IPS-NIHi11 (cell line): ENCODE results near the gene PGAP3.
A peak's percentile ranks its signal among the peaks of the same experiment; 100 is the strongest.

ENCODE experiments used
- DNase-seq: peaks from one replicate; pipeline ENCODE4 v3.0.0; 2012; ENCODE audit warnings: mixed read lengths, low spot score

PGAP3 gene

DNA sequence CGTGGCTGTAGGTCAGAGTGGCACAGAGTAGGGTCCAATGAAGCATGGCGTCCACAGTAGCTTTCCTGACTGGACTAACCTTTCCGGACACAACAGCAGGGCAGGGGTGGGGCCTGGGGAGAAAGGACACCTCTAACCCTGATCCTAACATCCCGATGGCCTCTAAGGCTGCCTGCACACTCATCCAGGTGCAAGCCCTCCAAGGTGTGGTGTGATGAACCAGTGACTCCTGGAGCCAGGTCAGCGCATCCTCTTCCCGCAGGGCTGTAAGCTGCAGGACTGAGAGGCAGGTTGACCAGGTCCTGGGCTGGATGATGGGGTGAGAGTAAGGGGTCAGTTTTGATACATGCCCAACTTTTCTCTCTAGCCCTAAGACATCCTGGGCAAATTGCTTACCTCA is 8.9 kb upstream of the PGAP3 start:
- DNase-seq, result no peak

DNA sequence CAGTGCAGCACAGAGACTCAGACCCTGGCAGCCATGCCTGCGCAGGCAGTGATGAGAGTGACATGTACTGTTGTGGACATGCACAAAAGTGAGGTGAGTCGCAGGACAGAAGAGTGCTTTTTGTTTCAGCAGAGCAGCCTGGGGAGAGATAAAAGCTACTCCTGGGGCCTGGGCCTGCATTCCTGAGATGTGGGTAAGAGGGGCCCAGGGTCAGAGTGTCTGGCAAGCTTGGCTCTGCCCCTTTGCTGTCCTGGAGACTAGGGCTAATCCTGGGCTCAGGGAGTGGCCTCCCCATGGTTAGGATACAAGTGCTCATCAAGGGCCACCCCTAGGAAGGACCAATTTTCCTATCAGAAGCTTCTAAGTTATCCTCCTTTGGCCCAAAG is 7.2 kb upstream of the PGAP3 start:
- DNase-seq, result no peak

DNA sequence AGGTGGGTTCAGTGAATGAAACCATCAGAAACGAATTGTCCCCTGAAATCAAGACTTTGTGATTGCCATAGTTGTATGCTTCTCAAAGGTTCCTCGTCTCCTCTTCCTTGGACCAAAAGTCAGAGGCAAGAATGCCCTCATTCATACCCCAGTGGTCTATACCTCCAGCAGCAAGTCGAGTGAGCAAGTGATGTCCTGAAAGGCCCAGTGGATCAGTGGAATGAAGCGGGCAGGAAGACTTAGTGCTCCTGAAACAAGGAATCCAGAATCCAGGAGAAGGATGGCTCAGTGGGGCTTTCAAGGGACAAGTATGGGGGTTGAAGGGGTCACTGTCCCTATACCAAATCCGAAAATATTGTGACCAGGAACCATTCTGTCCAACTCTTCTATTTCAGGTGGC is 6.7 kb upstream of the PGAP3 start:
- no peak for DNase-seq

DNA sequence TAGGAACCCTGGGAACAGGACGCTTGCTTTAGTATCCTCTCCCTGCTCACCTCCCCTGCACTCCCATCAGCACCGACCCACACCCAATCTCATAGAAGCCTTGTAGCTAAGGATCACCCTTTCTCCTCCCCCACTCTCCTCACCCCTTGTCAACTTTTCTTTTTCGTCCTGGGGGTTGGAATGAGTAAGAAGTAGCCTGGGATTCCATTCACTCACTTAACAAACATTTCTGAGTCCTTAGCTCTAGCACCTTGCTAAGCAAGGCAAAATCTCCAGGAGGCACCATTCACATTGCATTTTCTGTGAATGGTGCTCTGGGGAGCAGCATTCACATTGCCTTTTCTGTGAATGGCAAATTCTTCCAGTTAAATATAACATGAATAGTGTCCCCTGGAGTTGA is 1.1 kb upstream of the PGAP3 start:
- DNase-seq, result peak; percentile 60

DNA sequence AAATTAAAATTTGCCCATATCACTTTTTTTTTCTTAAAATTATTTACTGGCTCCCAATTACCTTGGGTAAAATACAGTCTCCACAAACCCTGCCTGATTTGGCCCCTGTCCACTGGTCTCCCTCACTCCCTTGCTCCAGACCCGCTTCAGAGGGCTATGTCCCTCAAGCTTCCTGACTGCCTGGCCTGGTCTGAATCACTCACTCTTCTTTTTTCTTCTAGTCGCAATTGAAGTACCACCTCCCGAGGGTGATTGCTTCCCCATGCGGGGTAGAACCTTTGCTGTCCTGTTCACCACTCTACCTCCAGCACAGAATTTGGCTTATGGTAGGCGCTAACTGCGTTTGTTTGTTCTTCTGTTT is 598 bp upstream of the PGAP3 start:
- DNase-seq, result no peak

DNA sequence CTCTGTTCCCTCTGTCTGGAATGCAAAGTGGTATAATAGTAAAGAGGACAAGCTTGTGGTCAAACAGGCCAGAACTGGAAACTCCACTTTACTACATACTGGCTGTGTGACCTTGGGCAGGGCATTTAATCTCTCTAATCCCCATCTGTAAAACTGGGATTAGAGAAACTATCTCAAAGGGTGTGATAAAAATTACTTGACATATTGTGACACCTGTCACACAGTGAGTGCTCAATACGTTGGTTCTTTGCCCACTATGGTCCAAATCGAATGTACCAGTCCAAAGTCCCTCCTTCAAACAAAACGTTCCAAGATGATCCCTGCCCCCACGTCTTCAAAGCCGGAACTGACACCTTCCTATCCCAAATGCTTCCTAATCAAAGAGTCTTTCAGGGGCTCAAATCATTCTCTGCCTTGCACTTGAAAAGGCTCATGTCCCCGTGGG is 734 bp downstream of the PGAP3 start:
- DNase-seq, result no peak

DNA sequence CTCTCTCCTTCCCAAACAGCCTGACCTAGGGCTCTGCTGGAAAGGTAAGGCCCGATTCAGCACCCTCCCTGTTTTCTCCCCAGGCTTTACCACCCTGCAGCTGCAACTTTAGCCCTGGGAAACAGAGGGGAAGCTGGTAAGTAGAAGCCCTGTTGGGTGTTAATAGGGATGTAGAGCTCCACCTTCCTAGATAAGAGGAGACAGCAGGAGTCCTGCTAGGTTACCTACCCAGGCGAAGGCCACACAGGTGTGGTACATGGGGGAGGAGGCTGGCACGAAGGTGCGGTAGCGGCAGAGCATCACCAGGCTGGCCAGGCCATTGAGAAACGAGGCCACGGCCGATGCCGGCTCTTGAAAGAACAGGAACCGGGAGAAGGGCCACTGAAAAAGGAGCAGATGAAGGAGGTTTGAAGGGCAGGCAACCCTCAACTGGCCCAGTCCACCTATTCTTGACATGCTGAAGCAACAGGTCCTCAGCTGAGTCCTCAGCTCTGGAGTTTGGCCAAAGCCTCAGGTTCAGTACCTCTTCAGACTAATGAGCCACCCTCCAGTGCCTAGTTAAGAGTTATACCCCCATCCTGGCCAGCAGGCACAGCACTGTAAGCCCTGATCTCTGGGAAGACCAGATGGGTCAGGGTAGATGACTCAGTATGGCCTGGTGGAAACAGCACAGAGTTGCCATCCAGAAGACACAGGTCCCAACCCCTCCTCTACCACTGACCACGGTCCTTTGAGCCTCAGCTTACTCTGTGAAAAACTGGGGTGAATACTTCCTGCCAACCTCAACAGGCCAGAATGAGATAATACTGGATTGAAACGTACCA is 3.3 kb downstream of the PGAP3 start:
- no peak for DNase-seq

DNA sequence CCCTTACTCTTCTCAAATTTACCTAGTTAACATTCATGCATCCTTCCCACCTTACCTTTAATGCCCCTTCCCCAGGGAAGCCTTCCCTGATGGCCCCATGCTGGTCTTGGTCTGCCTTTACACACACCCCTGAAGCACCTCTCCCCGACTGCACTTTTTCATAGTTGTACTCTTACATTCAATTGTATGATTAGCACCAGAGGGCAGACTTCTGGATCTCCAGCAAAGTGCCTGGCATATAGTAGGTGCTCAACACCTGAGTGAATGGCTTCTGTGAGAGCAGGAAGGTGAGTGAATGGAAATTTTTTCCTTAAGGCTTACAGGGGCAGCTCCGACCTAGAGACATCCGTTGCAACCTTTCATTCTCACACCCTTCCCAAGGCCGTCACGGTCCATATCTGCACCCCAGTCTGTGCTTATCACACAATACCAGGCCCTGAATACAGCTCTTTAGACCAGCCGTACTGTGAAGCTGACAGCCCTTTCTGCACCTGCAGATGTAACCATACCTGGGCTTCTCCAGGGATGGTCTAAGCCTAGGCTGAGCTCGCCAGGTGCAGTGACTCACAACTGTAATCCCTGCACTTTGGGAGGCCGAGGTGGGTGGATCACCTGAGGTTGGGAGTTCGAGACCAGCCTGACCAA is 4.4 kb downstream of the PGAP3 start:
- no peak for DNase-seq

DNA sequence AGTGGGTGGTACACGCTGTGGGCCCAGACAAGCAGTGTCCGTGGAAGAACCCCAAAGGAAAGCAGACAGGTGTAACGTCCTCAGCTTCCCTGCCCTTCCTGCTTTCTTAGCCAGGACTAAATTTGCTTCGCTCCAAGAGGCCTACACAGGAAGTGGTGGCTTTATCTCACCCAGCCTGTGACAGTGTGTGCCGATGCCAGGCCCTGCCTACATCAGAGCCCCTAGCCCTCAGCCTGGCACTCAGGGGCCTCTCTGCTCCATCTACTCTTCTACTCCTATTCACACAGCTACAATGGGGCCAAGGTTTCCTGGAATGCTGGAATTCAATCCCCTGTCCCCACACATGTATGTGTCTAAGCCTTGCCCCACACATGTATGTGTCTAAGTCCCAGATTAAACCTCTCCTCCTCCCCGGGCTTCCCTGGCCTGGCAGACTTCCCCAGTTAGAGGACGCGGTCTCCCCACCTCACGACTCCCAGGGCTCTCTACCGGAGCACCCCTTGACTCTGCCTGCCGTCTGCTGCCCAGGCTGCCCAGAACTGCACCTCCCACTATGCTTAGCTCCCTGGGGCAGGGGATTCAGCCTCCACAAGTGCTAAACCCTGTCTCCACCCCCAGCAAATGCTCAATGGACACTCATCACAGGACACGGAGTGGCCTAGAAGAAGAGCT is 8.2 kb downstream of the PGAP3 start:
- DNase-seq, result no peak

DNA sequence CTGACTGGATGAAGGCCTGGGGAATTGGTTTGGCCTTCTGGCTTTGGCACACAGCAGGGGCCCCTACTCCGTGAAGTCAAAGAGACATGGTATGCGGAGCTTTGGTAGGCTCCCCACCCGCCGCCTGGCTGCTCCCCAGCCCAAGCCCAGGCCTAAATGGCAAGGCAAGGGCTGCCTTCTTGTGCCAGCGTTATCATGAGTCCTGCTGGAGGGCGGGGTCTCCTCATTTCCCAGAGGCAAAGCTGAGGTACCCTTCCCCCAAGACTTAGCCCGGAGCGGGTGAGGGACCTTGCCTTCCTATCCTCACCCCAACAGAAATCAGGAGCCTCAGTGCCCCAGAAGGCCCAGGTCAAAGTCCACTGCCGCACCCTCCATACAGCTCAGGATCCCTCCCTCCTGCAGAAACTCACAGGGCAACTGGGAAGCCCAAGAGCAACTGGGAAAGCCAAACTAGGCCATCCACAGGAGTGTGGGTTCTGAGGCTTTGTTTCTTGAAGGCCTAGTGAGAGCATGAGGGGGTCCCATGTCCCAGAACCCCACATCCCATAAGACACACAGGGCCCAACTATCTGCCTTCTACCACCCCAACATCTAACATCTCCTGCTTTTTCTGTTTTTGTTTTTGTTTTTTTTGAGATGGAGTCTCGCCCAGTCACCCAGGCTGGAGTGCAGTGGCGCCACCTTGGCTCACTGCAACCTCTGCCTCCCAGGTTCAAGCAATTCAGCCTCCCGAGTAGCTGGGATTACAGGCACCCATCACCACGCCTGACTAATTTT is 9.3 kb downstream of the PGAP3 start:
- no peak for DNase-seq

DNA sequence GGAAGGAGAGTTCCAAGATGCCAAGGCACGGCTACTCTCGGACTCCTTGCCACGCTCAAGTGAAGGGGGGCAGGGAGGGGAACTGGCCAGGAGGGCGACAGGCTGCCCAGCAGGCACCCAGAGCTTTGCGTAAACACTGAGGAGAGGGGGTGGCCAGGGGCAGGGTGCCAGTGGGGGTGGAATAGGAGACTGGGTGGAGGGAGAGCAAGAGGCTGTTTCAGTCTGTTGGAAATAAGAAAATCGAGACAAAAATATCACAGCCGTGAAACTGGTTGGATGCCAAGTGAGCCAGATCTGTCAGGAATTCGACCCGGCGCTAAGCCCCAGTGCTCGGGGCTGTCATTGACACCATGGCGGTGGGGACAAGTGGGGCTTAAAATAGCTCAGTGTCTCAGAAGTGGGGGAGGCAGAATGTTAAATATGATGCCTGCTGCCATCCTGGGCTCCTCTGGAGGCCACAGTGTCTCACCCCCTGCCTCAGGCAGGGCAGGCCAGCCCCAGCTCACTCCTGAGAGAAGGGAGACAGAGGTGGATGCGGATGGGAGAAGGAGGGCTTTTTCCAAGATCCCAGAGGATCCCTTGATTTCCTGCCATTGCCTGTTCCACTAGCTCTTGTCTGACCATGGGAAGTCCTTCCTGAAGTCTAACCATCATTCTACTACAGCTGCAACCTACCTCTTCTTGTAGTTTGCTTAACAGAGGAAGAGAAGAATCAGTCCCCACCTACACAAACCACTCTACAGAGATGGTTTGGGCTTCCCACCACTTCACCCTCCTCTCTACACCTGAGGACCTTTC is 10.1 kb downstream of the PGAP3 start:
- DNase-seq, result no peak

DNA sequence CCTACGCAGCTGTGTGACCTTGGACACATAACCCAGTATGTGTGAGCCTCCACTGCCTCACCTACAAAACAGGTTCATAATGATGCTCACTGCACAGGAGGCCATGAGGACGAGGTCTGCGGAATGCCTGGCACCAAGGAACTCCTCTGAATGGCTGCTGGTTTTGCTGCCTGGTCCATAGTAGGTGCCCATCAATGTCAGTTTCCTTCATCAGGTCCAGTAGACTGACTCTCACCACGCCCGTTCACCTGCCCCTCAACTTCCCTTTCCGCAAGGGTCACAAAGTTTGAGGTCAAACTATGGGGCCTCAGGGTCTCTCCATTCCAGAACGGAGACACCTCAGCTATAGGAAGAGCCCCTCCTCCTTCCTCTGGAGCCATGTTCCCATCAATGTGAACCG is 10.8 kb downstream of the PGAP3 start:
- DNase-seq, result no peak

DNA sequence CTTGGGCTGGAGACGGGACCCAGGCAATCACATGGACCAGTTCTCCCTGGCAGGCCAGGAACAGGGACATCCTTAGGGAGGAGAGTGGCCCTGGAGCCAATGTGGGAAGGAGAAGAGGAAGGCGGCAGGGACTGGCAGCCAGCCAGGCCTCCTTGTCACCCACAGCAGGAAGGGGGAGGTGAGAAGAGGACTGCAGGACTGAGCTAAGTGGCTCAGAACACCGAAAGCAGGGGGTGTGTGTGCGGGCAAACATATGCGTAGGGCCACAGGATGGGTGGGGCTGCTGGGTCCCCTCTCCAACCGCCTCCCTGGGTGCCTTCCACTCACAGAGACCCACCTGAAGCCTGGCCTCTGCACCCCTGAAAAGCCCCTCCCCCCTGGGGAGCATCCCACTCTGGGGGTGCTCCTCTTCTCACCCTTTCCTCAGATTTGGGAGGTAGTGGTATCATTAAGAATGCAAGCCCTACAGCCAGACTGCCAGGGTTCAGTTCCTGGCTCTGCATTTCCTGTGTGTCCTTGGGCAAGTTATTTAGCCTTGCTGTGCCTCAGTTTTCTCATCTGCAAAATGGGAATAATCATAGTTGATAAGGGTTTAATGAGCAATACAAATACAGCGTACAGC is 11.5 kb downstream of the PGAP3 start:
- no peak for DNase-seq

DNA sequence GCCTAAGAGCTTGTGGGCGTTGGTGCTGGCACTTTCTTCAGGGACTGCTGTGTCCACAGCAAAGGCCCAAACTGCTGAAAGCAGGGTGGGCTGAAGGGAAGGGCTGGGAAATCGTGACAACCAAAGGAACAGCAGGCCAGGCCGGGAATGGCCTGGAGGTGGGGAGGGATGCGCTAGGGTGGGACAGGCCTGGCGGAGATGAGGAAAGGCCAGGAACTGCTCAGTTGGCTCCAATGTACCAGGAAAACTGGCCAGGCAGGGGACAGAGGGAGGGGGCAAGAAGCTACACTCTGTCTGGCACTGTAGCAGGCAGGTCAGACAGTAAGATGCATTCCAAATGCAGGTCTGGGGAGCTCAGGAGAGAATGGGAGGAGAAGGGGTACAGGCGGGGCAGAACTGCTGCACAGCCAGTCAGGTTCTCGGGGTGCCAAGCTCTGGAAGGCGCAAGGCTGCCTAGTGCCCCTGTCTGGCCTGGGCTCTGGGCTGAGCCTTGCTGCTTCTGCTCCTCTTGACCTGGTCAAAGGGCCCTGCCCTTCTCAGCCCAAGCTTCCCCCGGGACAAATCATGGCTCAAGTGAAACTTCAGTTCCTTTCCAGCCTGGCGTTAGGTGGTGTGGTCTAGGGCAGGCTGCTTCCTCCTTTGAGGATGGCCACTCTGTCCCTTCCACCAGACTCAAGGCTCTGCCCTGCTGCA is 12.3 kb downstream of the PGAP3 start:
- no peak for DNase-seq

DNA sequence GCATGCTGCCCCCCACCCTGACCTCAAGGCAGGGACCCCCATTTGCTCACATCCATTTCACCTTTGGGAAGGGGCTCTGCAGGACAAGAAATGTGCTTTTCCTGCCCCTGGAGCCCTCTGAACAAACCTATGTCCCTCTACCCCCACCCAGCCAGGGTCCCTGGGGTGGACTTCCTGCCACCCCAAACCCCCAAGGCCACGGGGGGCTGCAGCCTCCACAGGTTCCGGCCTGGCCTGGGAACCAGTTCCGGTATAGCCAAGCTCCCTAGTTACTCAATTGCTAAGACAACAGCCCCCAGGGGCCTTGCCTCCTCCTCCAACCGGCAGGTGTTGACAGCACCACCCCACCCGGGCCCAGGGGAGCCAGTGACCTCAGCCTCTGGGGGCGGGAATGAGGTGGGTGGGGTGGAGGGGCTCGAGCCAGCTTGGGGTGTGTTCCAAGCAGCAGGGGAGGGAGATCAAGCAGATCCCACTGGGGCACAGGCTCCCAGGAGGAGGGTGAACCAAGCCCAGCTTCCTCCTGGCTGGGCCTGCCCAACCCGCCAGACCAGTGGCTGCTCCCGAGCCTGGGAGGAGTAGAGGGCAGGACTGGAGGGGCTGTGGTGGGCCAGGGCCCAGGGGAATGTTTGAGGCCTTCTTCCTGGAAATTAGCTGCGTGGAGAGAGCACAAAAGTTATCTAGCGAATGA is 13.0 kb downstream of the PGAP3 start:
- peak; percentile 67 for DNase-seq

DNA sequence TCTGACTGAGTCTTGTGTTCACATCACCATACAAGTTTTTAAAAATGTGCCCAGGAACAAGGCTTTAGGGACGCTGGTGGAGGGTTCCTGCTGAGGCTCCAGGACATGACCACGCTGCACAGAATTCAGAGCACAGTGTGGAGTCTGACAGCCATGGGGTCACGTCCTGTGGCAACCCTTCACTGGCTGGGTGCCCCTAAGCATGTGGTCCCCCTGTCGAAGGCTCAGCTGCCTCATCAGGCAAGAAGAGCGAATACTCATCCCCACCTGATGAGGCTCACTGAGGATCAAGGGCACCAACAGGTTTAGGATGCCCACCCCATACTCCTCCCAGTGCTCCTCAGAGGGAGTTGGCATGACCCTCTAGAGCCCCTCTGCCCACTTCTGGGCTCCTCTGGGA is 13.7 kb downstream of the PGAP3 start:
- DNase-seq, result no peak

DNA sequence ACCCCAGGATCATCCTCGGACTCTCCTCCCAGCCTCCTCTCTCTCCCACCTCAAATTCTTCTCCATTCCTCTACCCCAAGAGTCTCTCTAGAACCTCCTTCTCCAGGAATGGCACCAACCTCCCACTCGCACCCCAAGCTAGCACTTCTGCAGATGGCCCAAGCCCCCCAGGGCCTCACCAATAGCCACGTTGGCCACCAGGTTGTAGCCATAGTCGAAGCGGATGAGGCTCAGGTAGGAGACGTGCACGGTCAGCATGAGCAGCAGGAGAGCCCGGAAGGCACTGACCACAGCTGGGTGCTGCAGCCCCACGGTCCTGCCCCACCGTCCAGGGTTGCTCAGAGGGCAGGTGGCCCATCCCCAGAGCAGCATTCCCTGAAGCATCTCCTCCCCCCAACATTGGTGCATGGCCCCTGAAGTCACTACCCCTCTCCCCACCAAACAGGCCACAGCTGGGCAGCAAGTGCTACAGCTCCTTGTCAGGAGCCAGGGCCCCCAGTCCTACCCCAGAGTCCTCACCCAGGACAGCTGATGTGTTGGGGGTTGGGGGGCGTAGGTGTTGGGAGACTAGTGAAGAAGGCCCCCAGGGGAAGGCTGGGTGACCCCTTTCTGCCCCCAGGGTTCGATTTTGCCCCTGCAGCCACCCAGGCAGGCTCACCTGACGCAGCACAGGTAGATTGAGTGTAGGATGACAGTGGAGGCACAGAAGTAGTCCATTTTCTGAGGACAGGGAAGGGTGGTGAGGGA is 14.3 kb downstream of the PGAP3 start:
- no peak for DNase-seq

DNA sequence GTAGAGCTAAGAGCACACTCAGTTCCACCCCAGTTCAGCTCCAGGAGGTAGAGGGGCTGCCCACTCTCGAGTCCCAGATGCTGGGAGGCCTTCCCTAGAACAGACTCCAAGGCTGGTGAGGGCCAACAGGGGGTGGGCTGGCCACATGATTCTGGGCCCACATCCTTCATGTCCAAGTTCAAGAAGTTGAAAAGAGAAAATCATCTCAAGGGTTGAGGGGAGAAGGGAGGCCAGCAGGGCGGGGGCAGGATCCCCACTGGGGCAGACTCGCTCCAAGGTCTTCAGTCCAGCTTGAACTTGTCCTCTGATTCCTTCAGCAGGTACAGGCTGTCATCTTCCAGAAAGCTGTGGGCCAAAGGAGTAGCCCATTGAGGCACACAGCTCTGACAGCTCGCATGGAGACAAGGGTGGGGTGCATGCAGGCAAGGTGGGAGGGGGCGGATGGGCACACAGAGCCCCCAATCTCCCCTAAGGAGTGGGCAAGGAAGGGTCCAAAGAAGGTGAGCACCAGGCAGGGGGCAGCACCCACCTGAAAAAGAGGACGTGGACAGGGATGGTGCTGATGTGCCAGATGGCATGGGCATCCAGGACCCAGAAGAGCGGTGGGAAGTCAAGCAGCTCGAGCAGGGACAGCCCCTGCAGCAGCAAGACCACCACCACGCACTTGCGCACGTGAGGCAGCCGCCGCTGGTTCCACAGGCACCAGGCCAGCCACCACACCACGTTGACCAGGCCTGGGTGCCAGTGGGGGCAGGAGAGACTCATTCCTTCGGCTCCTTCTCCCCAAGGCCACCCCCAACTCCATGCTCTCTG is 15.1 kb downstream of the PGAP3 start:
- no peak for DNase-seq
